Measurements from ENCODE around the gene GPC3. TPM values are rescaled to one million over a fixed set of nuclear protein-coding genes. Genes with fewer than 3 reads are reported as not detected.
"Not testable (repeated sequence)": the region's sequence is repeated elsewhere in the genome, so short reads cannot be mapped to it uniquely, and the experiment has no call there.

Gene GPC3
- total RNA-seq, 1 donor = not detected

DNA sequence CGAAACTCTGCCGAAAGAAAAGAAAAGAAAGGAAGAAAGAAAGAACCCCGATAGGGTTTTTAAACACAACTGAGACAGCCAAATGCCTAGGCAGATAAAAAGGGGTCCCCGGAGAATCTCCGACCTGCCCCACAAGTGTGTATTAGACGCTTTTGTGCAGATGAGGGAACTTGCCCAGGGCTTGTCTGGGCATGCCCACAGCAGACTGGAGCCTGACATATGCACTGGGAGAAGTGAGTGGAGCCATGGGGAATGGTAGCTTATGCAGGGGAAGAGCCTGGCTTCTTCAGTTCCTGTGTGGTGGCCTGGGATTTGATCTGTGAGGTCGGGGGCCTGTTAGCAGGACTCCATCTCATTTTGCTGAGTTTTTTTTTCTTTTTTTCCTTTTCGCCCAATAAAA is 199.0 kb downstream of the GPC3 start:
- TF ChIP-seq, protein P1, sequence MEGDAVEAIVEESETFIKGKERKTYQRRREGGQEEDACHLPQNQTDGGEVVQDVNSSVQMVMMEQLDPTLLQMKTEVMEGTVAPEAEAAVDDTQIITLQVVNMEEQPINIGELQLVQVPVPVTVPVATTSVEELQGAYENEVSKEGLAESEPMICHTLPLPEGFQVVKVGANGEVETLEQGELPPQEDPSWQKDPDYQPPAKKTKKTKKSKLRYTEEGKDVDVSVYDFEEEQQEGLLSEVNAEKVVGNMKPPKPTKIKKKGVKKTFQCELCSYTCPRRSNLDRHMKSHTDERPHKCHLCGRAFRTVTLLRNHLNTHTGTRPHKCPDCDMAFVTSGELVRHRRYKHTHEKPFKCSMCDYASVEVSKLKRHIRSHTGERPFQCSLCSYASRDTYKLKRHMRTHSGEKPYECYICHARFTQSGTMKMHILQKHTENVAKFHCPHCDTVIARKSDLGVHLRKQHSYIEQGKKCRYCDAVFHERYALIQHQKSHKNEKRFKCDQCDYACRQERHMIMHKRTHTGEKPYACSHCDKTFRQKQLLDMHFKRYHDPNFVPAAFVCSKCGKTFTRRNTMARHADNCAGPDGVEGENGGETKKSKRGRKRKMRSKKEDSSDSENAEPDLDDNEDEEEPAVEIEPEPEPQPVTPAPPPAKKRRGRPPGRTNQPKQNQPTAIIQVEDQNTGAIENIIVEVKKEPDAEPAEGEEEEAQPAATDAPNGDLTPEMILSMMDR (IDR thresholded peaks at IDR 0.05; ENCODE audit: insufficient read depth, low read length) = no peak
- no peak overlapping the region for H3K4me3 ChIP-seq (ENCODE audit: low read depth, low read length)
- no peak for DNase-seq (ENCODE audit: low read depth)

DNA sequence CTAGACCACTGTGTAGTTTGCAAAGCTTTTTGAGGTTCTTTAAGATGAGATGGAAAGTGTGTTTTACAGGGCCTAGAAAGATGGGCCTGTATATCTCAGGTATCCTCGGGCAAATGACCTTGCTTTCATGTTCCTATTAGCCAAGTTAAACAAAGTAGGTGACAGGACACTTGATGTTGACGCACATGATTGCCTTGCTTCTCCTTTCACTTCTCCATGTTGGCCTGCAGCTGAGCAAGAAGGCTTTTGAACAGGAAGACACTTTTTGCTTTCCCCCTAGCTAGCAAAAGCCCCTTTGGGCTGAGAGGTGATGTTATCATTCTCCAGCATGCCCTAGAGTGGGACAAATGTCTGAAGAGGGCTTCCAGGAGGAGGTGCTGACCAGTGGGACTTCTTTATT is 202.1 kb downstream of the GPC3 start:
- H3K4me3 ChIP-seq (ENCODE audit: low read depth, low read length) = no peak overlapping the region
- TF ChIP-seq, protein P1 (IDR thresholded peaks at IDR 0.05; ENCODE audit: insufficient read depth, low read length) = no peak
- no peak for DNase-seq (ENCODE audit: low read depth)

DNA sequence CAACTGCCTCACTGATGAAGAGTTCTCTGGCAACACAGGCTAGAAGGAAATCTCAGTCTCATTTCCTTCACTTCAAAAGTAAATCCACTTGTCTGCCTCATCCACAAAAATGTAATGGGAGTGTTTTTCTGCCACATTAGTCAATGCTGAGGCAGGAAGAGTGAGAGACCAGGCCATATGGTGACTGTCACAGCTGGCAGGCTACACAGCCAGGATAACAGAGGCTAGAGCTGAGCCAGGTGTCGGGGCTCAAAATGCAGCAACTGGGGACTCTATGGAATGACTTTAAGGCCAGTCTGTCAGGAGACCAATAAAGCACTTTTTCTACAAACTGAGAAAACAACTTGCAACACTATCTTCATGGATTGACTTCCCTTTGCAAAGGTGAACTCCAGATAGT is 204.2 kb downstream of the GPC3 start:
- no peak for DNase-seq (ENCODE audit: low read depth)
- TF ChIP-seq, protein P1 (IDR thresholded peaks at IDR 0.05; ENCODE audit: insufficient read depth, low read length) = no peak
- no peak overlapping the region for H3K4me3 ChIP-seq (ENCODE audit: low read depth, low read length)

DNA sequence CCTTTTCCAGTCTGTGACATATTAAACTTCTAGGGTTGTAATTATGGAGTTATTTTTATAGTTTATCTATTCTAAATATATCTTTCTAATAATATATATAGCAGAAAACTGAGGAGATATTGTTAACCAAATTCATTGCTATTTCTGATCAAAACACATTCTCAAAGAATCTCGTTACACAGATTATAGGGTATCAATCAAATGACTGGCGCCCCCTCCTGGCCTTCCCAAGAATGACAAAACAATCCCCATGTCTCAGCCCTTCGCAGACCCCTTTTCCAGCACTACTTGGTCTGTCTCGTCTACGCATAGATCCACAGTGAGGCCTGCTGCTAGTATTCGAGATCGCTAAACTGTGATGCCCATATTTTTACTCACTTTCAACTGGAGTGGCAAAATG is 209.3 kb downstream of the GPC3 start:
- no peak overlapping the region for H3K4me3 ChIP-seq (ENCODE audit: low read depth, low read length)
- no peak for DNase-seq (ENCODE audit: low read depth)
- TF ChIP-seq, protein P1 (IDR thresholded peaks at IDR 0.05; ENCODE audit: insufficient read depth, low read length) = peak; percentile 21

DNA sequence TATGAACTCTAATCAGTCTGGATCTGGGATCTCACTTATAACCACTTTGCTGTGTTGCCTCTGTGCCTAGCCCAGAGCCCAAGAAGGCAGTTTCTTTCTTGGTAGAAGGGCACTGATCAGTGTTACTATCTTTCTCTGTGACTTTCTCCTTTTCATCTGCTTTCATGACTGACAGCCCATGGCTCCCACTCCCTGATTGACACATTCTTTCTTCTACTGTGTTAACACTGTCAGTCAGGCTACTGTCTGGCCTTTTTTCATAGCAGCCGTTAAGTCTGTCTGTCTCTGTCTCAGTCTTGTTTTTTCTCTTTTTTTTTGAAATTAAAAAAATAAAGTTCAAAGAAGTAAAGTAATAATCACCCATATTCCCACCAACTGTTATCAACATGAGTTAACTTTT is 210.6 kb downstream of the GPC3 start:
- no peak for DNase-seq (ENCODE audit: low read depth)
- TF ChIP-seq, protein P1 (IDR thresholded peaks at IDR 0.05; ENCODE audit: insufficient read depth, low read length) = no peak
- no peak overlapping the region for H3K4me3 ChIP-seq (ENCODE audit: low read depth, low read length)

DNA sequence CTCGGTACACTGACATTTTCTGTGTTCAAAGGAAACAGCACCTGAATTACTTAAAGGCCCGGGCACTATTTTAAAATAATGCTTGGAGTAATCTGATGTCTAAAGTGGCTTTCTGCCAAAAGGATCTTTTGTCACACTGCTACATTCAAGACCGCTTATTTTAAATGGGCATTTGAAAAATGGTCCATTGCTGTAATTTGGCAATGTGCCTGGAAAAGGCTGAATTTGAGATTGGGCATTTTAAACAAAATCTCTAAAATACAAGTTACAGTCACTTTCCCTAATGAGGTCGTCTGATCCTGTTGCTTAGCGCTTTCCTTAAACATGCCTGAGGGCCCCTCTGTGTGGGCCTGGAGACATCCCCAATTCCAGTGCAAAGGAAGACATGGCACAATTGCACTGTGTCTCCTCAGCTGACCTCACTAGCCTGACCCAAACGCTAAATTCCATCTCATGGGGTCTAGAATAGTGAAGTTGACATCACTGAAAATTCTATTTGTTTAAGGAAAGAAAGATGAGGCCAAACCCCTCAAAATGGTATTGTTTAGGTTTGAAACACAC is 214.2 kb downstream of the GPC3 start:
- H3K4me3 ChIP-seq (ENCODE audit: low read depth, low read length) = no peak overlapping the region
- DNase-seq (ENCODE audit: low read depth) = no peak
- TF ChIP-seq, protein P1 (IDR thresholded peaks at IDR 0.05; ENCODE audit: insufficient read depth, low read length) = no peak

DNA sequence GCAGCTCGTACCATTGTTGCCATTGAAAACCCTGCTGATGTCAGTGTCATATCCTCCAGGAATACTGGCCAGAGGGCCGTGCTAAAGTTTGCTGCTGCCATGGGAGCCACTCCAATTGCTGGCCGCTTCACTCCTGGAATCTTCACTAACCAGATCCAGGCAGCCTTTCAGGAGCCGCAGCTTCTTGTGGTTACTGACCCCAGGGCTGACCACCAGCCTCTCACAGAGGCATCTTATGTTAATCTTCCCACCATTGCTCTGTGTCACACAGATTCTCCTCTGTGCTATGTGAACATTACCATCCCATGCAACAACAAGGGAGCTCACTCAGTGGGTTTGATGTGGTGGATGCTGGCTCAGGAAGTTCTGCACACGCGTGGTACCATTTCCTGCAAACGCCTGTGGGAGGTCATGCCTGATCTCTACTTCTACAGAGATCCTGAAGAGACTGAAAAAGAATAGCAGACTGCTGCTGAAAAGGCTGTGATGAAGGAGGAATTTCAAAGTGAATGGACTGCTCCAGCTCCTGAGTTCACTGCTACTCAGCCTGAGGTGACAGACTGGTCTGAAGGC is 222.3 kb downstream of the GPC3 start:
- not testable (repeated sequence) for DNase-seq (ENCODE audit: low read depth); H3K4me3 ChIP-seq (ENCODE audit: low read depth, low read length)

All from fibroblast of the aortic adventitia (primary cell).